ENCODE results near the gene ZNF274.
"Not testable (repeated sequence)": the region's sequence is repeated elsewhere in the genome, so short reads cannot be mapped to it uniquely, and the experiment has no call there.

Gene ZNF274

DNA sequence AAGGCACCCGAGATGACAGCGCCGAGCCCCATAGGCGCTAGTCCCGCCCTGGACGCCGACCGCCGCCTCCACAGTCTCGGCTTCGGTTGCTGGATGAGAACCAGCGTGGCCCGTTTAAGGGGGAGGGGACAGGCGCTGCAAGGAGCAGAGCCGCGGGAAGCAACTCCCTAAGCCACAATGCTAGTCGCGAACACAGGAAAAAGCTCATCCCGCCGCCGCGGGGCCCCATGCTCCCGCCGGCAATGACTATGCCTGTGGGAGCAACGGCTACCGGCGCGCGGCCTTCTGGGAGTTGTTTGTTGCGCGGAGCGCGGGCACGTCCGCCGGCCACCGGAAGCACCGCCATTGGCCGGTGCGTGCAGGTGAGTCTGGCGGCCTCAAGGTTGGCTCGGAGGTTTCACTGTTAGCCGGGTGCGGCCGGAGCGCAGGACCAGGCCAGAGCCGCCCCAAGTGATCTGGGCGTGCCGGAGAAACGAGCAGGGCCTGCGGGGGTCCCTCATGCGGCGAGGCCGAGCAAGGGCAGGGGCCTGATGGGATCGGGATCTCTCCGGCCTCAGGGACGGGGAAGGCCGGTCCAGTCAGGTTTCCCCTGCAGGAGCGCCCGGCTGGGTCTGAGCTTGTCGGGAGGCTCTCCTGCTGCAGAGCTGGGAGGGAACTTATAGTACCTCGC is 45.9 kb downstream of the ZNF274 start, which contains the start of gene ZNF544:
Gene ZNF544 (plus strand): TSS at position 330 of the 670 bp plus-strand sequence. CDS start 15,110 bp downstream, outside the sequence.
- TF ChIP-seq, protein P1, sequence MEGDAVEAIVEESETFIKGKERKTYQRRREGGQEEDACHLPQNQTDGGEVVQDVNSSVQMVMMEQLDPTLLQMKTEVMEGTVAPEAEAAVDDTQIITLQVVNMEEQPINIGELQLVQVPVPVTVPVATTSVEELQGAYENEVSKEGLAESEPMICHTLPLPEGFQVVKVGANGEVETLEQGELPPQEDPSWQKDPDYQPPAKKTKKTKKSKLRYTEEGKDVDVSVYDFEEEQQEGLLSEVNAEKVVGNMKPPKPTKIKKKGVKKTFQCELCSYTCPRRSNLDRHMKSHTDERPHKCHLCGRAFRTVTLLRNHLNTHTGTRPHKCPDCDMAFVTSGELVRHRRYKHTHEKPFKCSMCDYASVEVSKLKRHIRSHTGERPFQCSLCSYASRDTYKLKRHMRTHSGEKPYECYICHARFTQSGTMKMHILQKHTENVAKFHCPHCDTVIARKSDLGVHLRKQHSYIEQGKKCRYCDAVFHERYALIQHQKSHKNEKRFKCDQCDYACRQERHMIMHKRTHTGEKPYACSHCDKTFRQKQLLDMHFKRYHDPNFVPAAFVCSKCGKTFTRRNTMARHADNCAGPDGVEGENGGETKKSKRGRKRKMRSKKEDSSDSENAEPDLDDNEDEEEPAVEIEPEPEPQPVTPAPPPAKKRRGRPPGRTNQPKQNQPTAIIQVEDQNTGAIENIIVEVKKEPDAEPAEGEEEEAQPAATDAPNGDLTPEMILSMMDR (IDR thresholded peaks at IDR 0.05; ENCODE audit: insufficient read depth, missing control alignments), result no peak
- DNase-seq (ENCODE audit: insufficient read length, low spot score), result peak; percentile 43

DNA sequence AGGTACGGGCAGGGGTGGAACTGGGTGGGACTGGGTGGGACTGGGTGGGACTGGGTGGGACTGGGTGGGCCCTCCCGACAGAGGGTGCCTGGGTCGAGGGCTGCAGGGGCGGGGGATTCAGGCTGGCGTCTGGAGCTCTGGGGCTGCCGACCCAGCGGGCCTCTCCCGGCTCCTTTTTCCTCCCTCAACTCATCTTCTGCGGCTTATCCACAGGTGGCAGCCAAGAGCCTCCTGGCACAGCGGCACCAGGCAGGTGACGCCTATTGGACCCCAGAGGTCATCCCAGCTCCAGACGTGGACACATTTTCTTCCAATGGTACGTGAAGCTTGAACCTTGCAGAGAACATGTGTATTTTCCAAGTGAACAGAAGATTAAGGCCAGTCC is 46.4 kb downstream of the ZNF274 start:
- TF ChIP-seq, protein P1 (IDR thresholded peaks at IDR 0.05; ENCODE audit: insufficient read depth, missing control alignments), result no peak
- DNase-seq (ENCODE audit: insufficient read length, low spot score) (no peak), FAIRE-seq (no peak)

More for the DNA sequence above, 45.9 kb downstream of the ZNF274 start, which contains the start of gene ZNF544:
- no peak for FAIRE-seq

DNA sequence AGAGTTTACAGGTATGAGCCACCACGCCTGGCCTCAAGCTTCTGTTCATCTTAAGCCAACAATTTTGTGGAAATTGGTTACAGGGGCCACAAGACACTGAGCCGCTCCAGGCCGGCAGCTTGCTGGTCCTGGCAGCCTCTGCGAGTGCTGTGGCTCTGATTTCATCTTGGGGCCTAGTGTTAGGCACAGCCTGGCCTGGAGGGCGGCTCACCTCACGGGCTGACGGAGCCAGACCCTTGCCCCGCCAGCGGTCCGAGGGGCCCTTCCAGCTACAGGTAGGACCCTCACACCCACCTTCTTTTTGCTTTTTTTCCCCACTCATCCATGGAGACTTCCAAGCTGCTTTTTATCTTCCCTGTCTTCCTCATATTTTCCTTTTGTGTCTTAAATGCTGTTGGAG is 54.5 kb downstream of the ZNF274 start:
- DNase-seq (ENCODE audit: insufficient read length, low spot score) (no peak), FAIRE-seq (no peak)
- TF ChIP-seq, protein P1 (IDR thresholded peaks at IDR 0.05; ENCODE audit: insufficient read depth, missing control alignments), result no peak

DNA sequence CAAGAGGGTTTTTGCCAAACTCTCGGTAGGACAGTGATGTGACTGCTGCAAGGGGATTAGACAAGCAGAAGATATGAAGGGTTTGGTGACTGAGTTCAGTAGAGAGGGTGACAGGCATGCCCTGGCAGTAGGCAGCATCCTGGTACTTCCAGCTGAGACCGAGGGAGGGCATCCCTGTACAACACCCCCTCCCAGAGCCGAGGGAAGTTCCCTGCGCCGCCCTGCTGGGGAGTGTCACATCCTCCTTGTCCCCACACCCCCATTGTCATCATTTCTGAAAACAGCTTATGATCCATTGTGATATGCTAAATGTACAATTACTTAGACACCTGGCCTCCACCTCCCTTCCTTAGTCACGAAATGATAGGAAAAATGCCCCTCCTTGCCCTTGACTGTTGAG is 60.5 kb downstream of the ZNF274 start:
- FAIRE-seq (no peak), DNase-seq (ENCODE audit: insufficient read length, low spot score) (no peak)
- TF ChIP-seq, protein P1 (IDR thresholded peaks at IDR 0.05; ENCODE audit: insufficient read depth, missing control alignments), result no peak

DNA sequence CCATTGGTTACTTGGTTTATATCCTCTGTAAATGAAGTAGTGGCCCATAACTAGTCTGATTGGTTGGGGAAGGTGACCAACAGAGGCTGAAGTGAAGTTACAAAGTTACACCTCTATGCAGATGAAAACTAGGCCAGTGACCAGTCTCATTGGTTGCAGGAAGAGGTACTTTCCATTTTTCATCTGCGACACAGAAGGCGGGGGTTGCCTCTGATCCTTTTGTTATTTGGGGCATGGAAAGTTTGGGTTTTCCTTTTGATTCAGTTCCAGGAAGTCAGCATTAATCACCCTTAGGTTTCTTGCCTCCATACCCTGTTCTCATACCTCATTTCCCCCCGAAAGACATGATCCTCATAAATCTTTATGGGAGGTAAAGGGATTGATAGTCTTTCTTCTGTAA is 66.0 kb downstream of the ZNF274 start:
- FAIRE-seq, result no peak

DNA sequence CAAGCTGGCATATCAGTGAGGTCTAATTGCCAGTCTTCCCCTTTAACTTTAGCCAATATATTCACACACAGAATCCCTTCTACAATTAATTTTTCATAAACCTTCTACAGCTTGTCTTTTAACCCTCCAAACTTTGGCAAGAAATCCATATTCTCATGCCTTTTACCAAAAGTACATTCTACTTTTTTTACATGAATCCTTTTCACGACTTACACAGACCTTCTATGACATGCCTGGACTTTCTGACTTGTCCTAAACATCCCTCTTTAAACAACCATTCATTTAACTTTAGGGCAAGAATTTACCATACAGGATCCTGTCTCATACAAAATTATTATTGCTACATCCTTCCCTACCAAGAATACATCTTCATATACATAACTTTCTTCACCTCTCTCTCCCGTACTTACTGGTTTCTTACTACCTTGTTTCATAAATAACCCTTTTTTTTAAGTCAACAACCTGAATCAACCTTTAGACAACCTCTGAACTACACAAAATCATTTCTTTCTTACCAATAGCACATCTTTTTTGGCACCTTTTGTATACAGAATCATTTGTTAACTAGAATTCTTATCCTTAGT is 69.3 kb downstream of the ZNF274 start:
- DNase-seq (ENCODE audit: insufficient read length, low spot score) (no peak), FAIRE-seq (no peak)
- TF ChIP-seq, protein P1 (IDR thresholded peaks at IDR 0.05; ENCODE audit: insufficient read depth, missing control alignments), result no peak

More for the DNA sequence above, 66.0 kb downstream of the ZNF274 start:
- TF ChIP-seq, protein P1 (IDR thresholded peaks at IDR 0.05; ENCODE audit: insufficient read depth, missing control alignments), result no peak
- DNase-seq (ENCODE audit: insufficient read length, low spot score), result no peak

DNA sequence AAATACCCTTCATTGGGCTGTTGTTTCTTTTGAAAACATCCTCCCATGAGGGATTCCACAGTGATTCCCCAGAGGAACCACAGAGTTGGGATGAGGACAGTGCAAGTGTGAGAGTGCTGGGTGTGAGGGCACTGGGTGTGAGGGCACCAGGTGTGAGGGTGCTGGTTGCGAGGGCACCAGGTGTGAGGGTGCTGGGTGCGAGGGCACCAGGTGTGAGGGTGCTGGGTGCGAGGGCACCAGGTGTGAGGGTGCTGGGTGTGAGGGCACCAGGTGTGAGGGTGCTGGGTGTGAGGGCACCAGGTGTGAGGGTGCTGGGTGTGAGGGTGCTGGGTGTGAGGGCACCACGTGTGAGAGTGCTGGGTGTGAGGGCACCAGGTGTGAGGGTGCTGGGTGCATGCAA is 75.4 kb downstream of the ZNF274 start:
- not testable (repeated sequence) for DNase-seq (ENCODE audit: insufficient read length, low spot score); FAIRE-seq

All from D721Med (cell line).